HCT116 (cell line): Measurements from ENCODE around the gene OASL.

Experiments
- CEBPB ChIP-seq: IDR thresholded peaks from 2 replicates; pipeline ENCODE4 v1.6.1; 2012; ENCODE audit warnings: low read depth
- CTCF ChIP-seq, 3 experiments: fragments of 200-600 bp in 1 of 3; sonication (generic) in 1 of 3; IDR thresholded peaks in 2 of 3; conservative IDR thresholded peaks in 1 of 3; 2 replicates each; pipeline ENCODE4 v1.5.1; 2012 to 2017; ENCODE audit warnings: low read depth in 2 of 3, low read length in 2 of 3, antibody characterized with exemption in 1 of 3, borderline replicate concordance in 1 of 3, control low read depth in 1 of 3, mild to moderate bottlenecking in 1 of 3, mixed read lengths in 1 of 3, mixed run types in 1 of 3, moderate library complexity in 1 of 3; ENCODE audit not compliant: insufficient read depth in 1 of 3
- EGR1 ChIP-seq: IDR thresholded peaks from 2 replicates; pipeline ENCODE4 v1.6.1; 2012; ENCODE audit warnings: low read depth
- ELF1 ChIP-seq: IDR thresholded peaks from 2 replicates; pipeline ENCODE4 v1.6.1; 2012; ENCODE audit warnings: low read depth, borderline replicate concordance
- EZH2 ChIP-seq: fragments of 200-600 bp; sonication (generic); IDR thresholded peaks from 2 replicates; pipeline ENCODE4 v1.6.1; 2017; ENCODE audit warnings: antibody characterized with exemption, mixed run types
- EZH2phosphoT487 ChIP-seq: fragments of 200-600 bp; IDR thresholded peaks from 2 replicates; pipeline ENCODE4 v1.6.1; 2018; ENCODE audit warnings: antibody characterized with exemption, borderline replicate concordance
- JUND ChIP-seq: IDR thresholded peaks from 2 replicates; pipeline ENCODE4 v1.6.1; 2012
- POLR2A ChIP-seq: IDR thresholded peaks from 2 replicates; pipeline ENCODE4 v1.7.0; 2011; ENCODE audit warnings: borderline replicate concordance; ENCODE audit not compliant: insufficient read depth, insufficient read length; ENCODE audit errors: extremely low read depth
- RAD21 ChIP-seq: IDR thresholded peaks from 2 replicates; pipeline ENCODE4 v1.6.1; 2012; ENCODE audit warnings: low read depth, mild to moderate bottlenecking
- REST ChIP-seq: IDR thresholded peaks from 2 replicates; pipeline ENCODE4 v1.6.1; 2012; ENCODE audit warnings: low read depth
- SRF ChIP-seq: IDR thresholded peaks from 2 replicates; pipeline ENCODE4 v1.6.1; 2012; ENCODE audit warnings: low read depth
- YY1 ChIP-seq: IDR thresholded peaks from 2 replicates; pipeline ENCODE4 v1.6.1; 2011; ENCODE audit warnings: low read length, low read depth, moderate library complexity, mild to moderate bottlenecking; ENCODE audit not compliant: insufficient replicate concordance; ENCODE audit errors: extremely low read depth
- ZBTB33 ChIP-seq: IDR thresholded peaks from 2 replicates; pipeline ENCODE4 v1.6.1; 2011; ENCODE audit warnings: mild to moderate bottlenecking, low read length, moderate library complexity; ENCODE audit not compliant: insufficient replicate concordance; ENCODE audit errors: extremely low read depth

GRCh38 chr12:121001060-121001459 is 38.0 kb downstream of the OASL start:
- no peak for TF ChIP-seq EGR1
- TF ChIP-seq CTCF (IDR thresholded peaks at IDR 0.05 in 2 of 3, conservative IDR thresholded peaks at IDR 0.05 in 1 of 3; ENCODE audit: borderline replicate concordance in 1 of 3, insufficient read depth in 1 of 3, low read depth in 2 of 3, low read length in 2 of 3): no peak
- TF ChIP-seq RAD21: no peak
- TF ChIP-seq POLR2A: no peak
- TF ChIP-seq EZH2: no peak
- no peak for TF ChIP-seq REST
- no peak for TF ChIP-seq SRF
- no peak for TF ChIP-seq JUND
- no peak for TF ChIP-seq ELF1
- TF ChIP-seq CEBPB: no peak
- no peak for TF ChIP-seq YY1
- TF ChIP-seq ZBTB33: no peak
- TF ChIP-seq EZH2phosphoT487: no peak
